ENCODE measurements around the gene EHMT1.
"Not testable (repeated sequence)": the region's sequence is repeated elsewhere in the genome, so short reads cannot be mapped to it uniquely, and the experiment has no call there.

Gene EHMT1

DNA sequence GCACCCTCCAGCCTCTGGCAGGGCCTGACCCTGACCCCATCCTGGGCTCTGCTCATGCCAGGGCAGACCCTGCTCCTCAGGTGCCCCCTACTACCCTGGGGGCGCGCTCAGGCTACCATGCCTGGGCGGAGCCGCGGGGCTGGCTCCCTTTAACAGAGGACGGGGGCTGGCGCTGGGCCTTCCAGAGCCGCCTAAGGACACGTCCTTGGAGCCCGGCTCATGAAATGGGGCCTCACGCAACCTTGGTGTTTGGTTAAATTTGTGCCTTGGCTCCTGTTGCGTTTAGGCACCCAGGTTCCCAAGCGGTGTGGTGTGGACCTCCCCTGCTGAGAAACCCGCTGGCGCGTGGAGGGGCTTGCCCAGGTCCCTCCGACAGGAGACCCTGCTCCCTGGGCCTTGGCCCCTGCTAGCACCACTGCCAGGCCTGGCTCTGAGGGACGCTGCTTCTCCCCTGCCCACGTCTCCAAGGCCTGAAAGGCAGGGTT is 3.4 kb upstream of the EHMT1 start:
- no peak for DNase-seq (ENCODE audit: low spot score)

GRCh38 chr9:137619240-137620047 is 639 bp downstream of the EHMT1 start:
- peak; percentile 63 for DNase-seq (ENCODE audit: low spot score)

- no peak for DNase-seq (ENCODE audit: low spot score)
Observed at GRCh38 chr9:137620048-137620405, 1.2 kb downstream of the EHMT1 start.

GRCh38 chr9:137620581-137620980 is 1.8 kb downstream of the EHMT1 start:
- no peak for DNase-seq (ENCODE audit: low spot score)

- DNase-seq (ENCODE audit: low spot score), result no peak
Observed at GRCh38 chr9:137621131-137621757, 2.4 kb downstream of the EHMT1 start.

- DNase-seq (ENCODE audit: low spot score), result not testable (repeated sequence)
Observed at GRCh38 chr9:137622211-137622610, 3.4 kb downstream of the EHMT1 start.

GRCh38 chr9:137626464-137626863 is 7.7 kb downstream of the EHMT1 start:
- DNase-seq (ENCODE audit: low spot score), result no peak

DNA sequence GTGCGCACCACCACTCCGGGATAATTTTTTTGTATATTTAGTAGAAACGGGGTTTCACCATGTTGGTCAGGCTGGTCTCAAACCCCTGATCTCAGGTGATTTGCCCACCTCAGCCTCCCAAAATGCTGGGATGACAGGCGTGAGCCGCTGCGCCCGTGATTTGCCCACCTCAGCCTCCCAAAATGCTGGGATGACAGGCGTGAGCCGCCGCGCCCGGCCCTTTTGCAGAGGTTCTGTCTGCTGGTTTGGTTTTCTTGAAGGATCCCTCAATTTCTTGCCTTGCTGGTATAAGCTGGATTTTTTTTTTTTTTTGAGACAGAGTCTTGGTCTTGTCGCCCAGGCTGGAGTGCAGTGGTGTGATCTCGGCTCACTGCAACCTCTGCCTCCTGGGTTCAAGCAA is 8.6 kb downstream of the EHMT1 start:
- not testable (repeated sequence) for DNase-seq (ENCODE audit: low spot score)

DNA sequence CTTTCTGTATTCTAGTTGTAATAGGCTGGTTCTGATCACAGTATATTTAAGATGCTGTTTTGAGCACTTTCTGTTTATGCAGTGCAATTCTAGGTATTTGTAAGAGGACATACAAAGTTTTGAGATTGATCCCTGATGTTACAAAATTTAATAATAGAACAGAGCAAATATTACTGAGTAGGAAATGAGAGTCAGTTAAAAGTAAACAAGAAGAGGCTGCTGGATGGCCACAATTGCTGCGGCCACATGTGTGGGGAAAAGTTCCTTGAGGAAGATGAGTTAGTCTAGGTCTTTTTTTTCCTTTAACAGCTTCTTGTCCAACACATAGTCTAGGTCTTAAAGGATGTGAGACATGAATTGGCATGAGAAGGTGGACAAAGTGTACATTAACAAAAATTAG is 11.3 kb downstream of the EHMT1 start:
- DNase-seq (ENCODE audit: low spot score), result no peak

GRCh38 chr9:137630679-137631078 is 11.9 kb downstream of the EHMT1 start:
- DNase-seq (ENCODE audit: low spot score), result no peak

GRCh38 chr9:137631345-137632229 is 12.8 kb downstream of the EHMT1 start:
- DNase-seq (ENCODE audit: low spot score), result no peak

DNA sequence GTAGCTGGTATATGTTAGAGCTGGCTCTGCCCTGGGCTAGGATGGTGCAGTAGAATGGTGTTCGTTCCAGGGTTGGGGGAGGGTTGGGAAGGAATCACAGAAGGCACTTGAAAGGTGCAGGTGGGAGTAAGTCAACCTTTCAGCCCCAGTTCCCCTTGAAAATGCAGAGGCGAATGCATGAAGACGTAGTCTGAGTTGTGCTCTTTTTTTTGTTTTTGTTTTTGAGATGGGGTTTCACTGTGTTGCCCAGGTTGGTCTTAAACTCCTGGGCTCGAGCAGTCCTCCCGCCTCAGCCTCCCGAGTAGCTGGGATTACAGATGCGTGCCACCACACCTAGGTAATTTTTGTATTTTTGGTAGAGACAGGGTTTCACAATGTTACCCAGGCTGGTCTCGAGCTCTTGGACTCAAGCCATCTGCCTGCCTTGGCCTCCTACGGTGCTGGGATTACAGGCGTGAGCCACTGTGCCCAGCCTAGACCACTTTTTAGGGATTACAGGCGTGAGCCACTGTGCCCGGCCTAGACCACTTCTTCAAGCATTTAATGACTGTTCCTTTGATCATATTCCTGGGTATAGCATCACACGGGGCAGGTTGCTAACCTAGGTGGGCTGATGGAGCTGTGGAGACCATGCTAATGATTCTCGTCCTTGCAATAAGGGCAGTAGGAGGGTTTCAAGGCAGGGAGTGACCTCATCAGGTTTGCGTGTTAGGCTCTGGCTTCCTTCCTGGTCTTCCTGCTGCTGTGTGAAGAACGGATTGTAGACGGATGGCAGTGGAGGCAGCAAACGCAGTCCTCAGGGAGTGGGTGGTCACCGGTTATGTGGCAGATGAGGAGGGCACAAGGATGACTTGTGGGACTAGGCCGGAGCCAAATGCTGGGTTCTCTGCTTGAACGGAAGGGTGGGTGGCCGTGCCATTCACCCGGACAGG is 13.7 kb downstream of the EHMT1 start:
- no peak for DNase-seq (ENCODE audit: low spot score)

DNA sequence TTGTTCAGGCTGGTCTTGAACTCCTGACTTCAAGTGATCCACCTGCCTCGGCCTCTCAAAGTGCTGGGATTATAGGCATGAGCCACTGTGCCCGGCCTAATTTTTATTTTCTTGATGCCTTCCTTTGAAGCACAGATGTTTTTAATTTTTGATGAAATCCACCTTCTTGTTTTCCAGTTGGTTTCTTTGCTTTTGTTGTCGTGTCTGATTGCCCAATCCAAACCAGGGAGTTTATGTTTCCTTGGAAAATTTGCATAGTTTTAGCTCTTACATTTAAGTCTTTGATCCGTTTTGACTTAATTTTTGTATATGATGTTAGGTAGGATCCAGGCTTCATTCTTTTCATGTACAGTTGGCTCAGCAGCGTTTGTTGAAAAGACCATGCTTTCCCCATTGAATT is 15.2 kb downstream of the EHMT1 start:
- no peak for DNase-seq (ENCODE audit: low spot score)

- no peak for DNase-seq (ENCODE audit: low spot score)
Observed at GRCh38 chr9:137638680-137639079, 19.9 kb downstream of the EHMT1 start.

GRCh38 chr9:137639303-137640051 is 20.7 kb downstream of the EHMT1 start:
- DNase-seq (ENCODE audit: low spot score), result no peak

DNA sequence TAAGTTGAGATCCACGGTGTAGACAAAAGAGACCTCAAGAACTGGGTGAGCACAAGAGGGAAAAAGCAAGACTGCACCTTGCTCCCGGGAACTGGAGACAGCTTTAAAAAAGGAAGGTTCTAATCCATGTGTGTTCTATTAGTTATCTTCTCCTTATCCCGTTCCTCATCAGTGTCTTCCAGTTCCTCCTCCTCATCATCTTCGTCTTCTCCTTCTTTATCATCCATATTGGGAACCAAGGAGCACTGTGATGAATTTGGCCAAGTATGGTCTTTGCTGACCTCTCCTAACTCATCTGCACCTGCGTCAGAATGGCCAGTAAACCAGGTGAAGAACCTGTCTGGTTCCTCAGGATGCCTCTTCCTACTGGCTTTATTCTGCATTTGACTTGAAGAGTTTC is 22.1 kb downstream of the EHMT1 start:
- no peak for DNase-seq (ENCODE audit: low spot score)

- DNase-seq (ENCODE audit: low spot score), result no peak
Observed at GRCh38 chr9:137642118-137642601, 23.4 kb downstream of the EHMT1 start.

- no peak for DNase-seq (ENCODE audit: low spot score)
Observed at GRCh38 chr9:137642892-137643291, 24.1 kb downstream of the EHMT1 start.

DNA sequence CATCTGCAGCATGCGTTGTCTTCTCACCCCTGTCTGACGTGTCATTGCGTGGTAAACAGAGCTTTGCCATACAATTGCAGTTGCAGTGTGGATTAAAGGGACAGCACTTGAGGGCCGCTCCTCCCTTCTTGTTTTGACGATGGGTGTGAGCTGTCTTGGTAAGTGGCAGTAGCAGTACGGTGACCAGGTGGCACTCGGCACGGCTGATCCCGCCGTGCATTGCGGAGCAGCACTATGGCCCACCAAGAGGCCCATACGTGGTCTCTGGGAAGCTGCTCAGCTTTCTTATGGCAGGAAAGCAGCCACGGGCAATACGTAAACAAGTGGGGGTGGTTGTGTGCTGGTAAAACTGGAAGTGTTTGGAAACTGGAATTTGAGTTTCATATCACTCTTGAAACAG is 25.1 kb downstream of the EHMT1 start:
- DNase-seq (ENCODE audit: low spot score), result no peak

DNA sequence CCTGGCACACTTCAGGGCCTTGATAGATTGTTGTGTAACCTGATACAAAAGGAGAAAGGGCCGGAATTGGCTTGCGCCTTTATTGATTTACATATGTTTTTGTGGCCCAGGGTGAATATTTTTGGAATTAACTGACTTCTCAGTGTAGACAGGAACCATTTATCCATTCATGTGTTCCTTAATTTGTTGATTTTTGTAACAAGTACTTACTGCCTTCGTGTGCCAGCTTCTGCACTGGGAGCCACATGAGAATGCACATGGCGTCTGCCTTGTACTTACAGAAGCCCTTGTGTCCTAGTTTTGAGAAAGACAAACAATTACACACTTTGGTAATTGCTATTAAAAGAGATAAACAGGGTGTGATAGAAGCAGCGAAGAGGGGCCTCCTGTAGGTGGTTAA is 26.4 kb downstream of the EHMT1 start:
- no peak for DNase-seq (ENCODE audit: low spot score)

DNA sequence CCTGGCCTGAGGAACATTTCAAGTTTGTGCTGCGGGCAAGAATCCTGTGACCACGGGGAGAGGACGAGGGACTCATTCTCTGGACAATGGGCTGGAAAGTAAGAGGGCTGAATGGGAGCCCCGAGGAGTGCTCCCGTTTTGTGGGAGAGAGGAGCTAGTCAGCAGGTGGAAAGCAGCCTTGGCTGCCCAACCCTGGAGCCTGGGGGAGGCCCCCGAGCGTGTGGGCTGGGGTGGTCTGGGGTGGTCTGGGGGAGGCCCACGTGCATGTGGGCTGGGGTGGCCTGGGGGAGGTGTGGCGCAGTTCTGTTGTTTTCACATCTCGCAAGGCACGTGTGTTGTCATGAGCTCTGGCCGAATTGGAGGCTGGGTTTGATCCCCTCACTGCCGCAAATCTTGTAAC is 27.5 kb downstream of the EHMT1 start:
- no peak for DNase-seq (ENCODE audit: low spot score)
